Transverse colon (tissue), 4 donors: ENCODE data around the gene TMEM163. TPM values are rescaled to one million over a fixed set of nuclear protein-coding genes. Genes with fewer than 3 reads are reported as not detected.

Experiments
- DNase-seq: peaks from one replicate; pipeline ENCODE4 v3.0.0-alpha.2; 2019
- H3K27ac ChIP-seq, 4 donors: fragments of 200-600 bp; sonication (generic); 2 replicates each; pipeline ENCODE4 v1.5.1; 2016 to 2018; ENCODE audit warnings: inconsistent platforms in 4 of 4
- H3K27me3 ChIP-seq: fragments of 200-600 bp; sonication (generic); 2 replicates; pipeline ENCODE4 v1.5.1; 2017; ENCODE audit warnings: inconsistent platforms
- H3K36me3 ChIP-seq, 4 donors: fragments of 200-600 bp; sonication (generic); 2 replicates each; pipeline ENCODE4 v1.5.1; 2017 to 2019; ENCODE audit warnings: inconsistent platforms in 4 of 4
- H3K4me1 ChIP-seq, 4 donors: fragments of 200-600 bp; sonication (generic); 2 replicates each; pipeline ENCODE4 v1.5.1; 2017 to 2020; ENCODE audit warnings: inconsistent platforms in 4 of 4
- H3K4me3 ChIP-seq, 4 donors: fragments of 200-600 bp; sonication (generic); 1 replicate in 1 of 4; 2 replicates in 3 of 4; pipeline versions ENCODE4 v1.5.1 to v1.6.1; 2017 to 2019; ENCODE audit warnings: inconsistent platforms in 4 of 4
- H3K9me3 ChIP-seq, 2 donors: fragments of 200-600 bp; sonication (generic); 2 replicates each; pipeline ENCODE4 v1.5.1; 2017 to 2019; ENCODE audit warnings: inconsistent platforms in 2 of 2
- EP300 ChIP-seq: sonication (generic); formaldehyde crosslinking; IDR thresholded peaks from one replicate; pipeline ENCODE4 v1.6.1; 2017; ENCODE audit warnings: antibody characterized with exemption, low read depth
- POLR2A ChIP-seq: fragments of 450-650 bp; IDR thresholded peaks from one replicate; pipeline ENCODE4 v1.6.1; 2016; ENCODE audit warnings: antibody characterized with exemption, mild to moderate bottlenecking, moderate library complexity
- POLR2AphosphoS5 ChIP-seq, 3 donors: sonication (generic); formaldehyde crosslinking; IDR thresholded peaks; one replicate each; pipeline ENCODE4 v1.6.1; 2016; ENCODE audit warnings: antibody characterized with exemption in 3 of 3
- WGBS, 2 donors: methylation state at CpG; one replicate each; pipeline ENCODE4 v1.1.5; 2018; ENCODE audit warnings: low coverage in 1 of 2; 5-methylcytosine and 5-hydroxymethylcytosine counted together
- in situ Hi-C, 4 donors: fragments of 200-750 bp; cut with MboI; loops; one replicate each; pipeline versions ENCODE4 v1.15.0 to v1.15.1; 2017; ENCODE audit warnings: low sequenced_read_pairs in 3 of 4, low pct_ligation_motif_present in 1 of 4, low pct_unique_long_range_greater_than_20kb in 1 of 4
- intact Hi-C: fragments of 100-400 bp; cut with DNase I; formaldehyde crosslinking; loops from one replicate; pipeline ENCODE4 v1.15.1; 2023; ENCODE audit warnings: low total_unique reads
- total RNA-seq, 4 donors: library from RNA; depleted of rRNA; stranded (reverse); fragments of >200 nt; gene quantifications; one replicate each; pipeline ENCODE4 v1.1.0, GENCODE V29; 2016
- TF ChIP-seq, protein P1 (sequence below), 5 experiments: fragments of 200-600 bp in 3 of 5; fragments of 450-650 bp in 2 of 5; sonication (generic) in 3 of 5; IDR thresholded peaks; 1 replicate in 2 of 5; 2 replicates in 3 of 5; pipeline ENCODE4 v1.5.1; 2016 to 2017; ENCODE audit warnings: antibody characterized with exemption in 5 of 5, inconsistent platforms in 3 of 5, mild to moderate bottlenecking in 2 of 5, moderate library complexity in 1 of 5

The TMEM163 gene
- total RNA-seq, 4 donors from 2014 or later, result 0.48 TPM; not detected in 3

DNA sequence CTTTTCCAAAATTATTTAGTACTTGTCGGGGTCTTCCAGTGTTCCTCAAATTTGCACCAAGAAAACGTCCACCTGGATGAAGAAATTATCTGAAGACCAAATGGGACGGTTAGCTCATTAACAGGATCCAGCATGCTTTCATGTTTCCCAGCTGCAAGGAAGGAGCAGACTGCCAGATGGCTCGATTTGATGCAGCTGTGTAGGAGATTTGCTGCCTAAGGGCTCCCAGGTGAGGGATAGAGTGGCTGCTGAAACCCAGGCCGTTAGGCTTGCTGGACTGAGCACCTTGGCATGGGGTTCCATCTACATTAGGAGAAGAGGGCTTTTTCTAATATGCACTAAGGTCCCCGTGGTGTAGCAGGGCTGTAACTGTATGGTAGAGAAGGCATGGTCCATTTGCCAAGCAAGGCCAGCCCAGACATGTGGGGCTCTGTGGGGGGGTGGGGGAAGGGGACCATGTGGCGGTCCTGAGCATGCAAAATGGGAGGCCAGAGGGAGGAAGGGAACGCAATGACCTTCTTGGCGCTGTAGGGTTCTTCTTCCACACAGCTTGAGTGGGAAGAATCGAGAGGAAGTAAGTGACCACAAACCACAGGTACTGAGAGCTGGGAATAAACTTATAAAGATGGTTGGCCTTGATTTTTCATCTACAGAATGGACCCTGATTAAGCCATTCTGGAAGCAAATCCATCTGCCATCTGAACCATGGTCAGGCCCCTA, 144.0 kb downstream of the TMEM163 start:
- Histone ChIP-seq H3K27ac (no peak overlapping the region), H3K9me3 (no peaks in the 10 kb centered on the region), H3K27me3 (no peaks in the 10 kb centered on the region), H3K36me3 (no peaks in the 10 kb centered on the region), H3K4me1 (no peaks in the 10 kb centered on the region), H3K4me3 (no peak overlapping the region)
- WGBS, 2 donors, result 68 to 74% methylated on average over 8 to 10 of the region's 10 CpGs
- DNase-seq, result no peak
- TF ChIP-seq, protein P1, sequence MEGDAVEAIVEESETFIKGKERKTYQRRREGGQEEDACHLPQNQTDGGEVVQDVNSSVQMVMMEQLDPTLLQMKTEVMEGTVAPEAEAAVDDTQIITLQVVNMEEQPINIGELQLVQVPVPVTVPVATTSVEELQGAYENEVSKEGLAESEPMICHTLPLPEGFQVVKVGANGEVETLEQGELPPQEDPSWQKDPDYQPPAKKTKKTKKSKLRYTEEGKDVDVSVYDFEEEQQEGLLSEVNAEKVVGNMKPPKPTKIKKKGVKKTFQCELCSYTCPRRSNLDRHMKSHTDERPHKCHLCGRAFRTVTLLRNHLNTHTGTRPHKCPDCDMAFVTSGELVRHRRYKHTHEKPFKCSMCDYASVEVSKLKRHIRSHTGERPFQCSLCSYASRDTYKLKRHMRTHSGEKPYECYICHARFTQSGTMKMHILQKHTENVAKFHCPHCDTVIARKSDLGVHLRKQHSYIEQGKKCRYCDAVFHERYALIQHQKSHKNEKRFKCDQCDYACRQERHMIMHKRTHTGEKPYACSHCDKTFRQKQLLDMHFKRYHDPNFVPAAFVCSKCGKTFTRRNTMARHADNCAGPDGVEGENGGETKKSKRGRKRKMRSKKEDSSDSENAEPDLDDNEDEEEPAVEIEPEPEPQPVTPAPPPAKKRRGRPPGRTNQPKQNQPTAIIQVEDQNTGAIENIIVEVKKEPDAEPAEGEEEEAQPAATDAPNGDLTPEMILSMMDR (IDR thresholded peaks at IDR 0.05), result no peak
- TF ChIP-seq POLR2A, result no peak
- TF ChIP-seq EP300, result no peak
- TF ChIP-seq POLR2AphosphoS5 (IDR thresholded peaks at IDR 0.05), result no peak
- in situ Hi-C loops (no loop called here), intact Hi-C loops (no loop called here)

DNA sequence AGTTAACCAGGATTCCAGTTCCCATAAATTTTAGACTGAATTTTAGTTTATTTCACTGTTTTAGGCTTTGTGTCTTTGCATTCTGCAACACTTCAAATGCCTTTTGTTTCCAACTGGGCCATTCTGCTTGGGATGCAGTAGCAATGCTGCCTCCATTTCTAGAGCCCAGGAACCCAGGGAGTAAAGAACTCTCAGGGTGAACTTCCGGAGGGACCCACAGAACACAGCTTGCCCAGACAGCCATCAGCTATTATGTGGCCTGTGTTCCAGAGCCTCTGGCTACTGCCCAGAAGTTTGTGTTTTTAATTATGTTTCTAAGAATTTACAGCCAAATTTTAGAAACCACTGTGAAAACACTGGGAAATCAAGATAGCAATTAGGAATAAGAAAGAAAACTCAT, 145.1 kb downstream of the TMEM163 start:
- intact Hi-C loops (no loop called here), in situ Hi-C loops (no loop called here)

DNA sequence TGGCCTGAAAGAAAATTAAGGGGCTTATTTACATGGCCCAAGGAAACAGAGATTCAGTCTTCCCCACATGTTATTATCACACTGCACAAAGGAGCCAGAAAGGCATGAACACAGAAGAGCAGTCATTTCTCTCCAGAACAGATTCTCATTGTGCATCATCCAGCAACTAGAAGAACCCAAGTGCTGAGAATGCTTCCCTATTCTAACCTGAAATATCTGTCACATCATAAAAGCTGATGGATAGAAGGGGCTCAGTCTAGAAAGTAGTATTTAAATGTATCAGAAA, 145.8 kb downstream of the TMEM163 start:
- Histone ChIP-seq H3K36me3 (no peaks in the 10 kb centered on the region), H3K4me1 (no peaks in the 10 kb centered on the region), H3K4me3 (no peak overlapping the region), H3K27ac (no peak overlapping the region), H3K27me3 (no peaks in the 10 kb centered on the region), H3K9me3 (no peaks in the 10 kb centered on the region)
- no peak for DNase-seq
- intact Hi-C loops (no loop called here), in situ Hi-C loops (no loop called here)
- TF ChIP-seq, protein P1 (IDR thresholded peaks at IDR 0.05), result no peak

More for the DNA sequence above, 145.1 kb downstream of the TMEM163 start:
- TF ChIP-seq POLR2AphosphoS5 (IDR thresholded peaks at IDR 0.05) (no peak), EP300 (no peak), POLR2A (no peak)
- TF ChIP-seq, protein P1 (IDR thresholded peaks at IDR 0.05), result no peak
- WGBS, 2 donors, result 75 to 100% methylated on average over 1 of the region's 1 CpG
- Histone ChIP-seq H3K27ac (no peak overlapping the region), H3K36me3 (no peaks in the 10 kb centered on the region), H3K4me1 (no peaks in the 10 kb centered on the region), H3K27me3 (no peaks in the 10 kb centered on the region), H3K4me3 (no peak overlapping the region), H3K9me3 (no peaks in the 10 kb centered on the region)
- no peak for DNase-seq

DNA sequence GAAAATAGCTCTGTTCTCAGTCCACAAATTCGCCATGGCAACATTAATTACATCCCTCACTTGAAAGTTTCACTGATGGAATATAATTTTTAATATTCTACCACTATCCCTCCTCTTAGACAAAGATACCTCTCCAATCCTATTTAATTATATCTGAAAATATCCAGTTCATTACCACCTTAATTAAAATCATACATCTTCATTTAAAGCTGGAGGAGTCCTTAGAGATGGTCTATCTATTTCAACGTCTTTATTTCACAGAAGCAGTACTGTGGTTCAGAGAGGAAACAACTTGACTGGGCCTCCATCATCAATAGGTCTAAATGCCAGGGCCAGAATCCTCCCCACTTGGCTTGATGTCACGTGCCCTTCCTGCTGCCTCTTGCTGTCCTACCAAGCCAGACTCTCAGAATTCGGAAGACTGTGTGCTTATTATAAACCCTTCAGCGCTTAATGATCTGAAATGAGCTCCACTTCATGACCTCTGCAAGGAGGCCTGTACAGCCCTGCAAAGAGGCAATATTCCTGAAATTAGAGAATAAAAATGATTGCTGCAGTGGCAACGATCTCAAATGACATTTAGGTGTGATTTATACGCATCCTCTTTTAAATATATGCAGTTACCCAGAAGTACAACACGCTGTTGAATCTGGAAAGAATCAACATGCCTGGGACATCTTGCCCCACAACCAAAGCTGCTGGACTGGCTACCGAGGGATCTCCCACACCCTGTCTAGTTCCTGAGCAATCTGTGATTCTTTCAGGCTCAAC, 146.3 kb downstream of the TMEM163 start:
- Histone ChIP-seq H3K27me3 (no peaks in the 10 kb centered on the region), H3K36me3 (no peaks in the 10 kb centered on the region), H3K9me3 (no peaks in the 10 kb centered on the region), H3K4me3 (no peak overlapping the region), H3K27ac (no peak overlapping the region), H3K4me1 (no peaks in the 10 kb centered on the region)
- no peak for DNase-seq
- TF ChIP-seq EP300 (no peak), POLR2AphosphoS5 (IDR thresholded peaks at IDR 0.05) (no peak), POLR2A (no peak)
- TF ChIP-seq, protein P1 (IDR thresholded peaks at IDR 0.05), result no peak
- intact Hi-C loops (no loop called here), in situ Hi-C loops (no loop called here)
- WGBS, 2 donors, result 67 to 75% methylated on average over 8 to 9 of the region's 9 CpGs
